Ammon's horn (tissue), 1 donor: ENCODE data around the gene PIP5K1B.
"Not testable (repeated sequence)": the region's sequence is repeated elsewhere in the genome, so short reads cannot be mapped to it uniquely, and the experiment has no call there.

Experiments used
- DNase-seq: peaks from one replicate; pipeline ENCODE4 v3.0.0-alpha.2; 2016; ENCODE audit warnings: low spot score

The PIP5K1B gene

GRCh38 chr9:69029535-69029934 lies 324.5 kb downstream of the PIP5K1B start:
- no peak for DNase-seq

- DNase-seq: no peak
Observed at GRCh38 chr9:69030851-69031645, 326.0 kb downstream of the PIP5K1B start.

- DNase-seq: no peak
Observed at GRCh38 chr9:69034071-69034470, 329.0 kb downstream of the PIP5K1B start.

GRCh38 chr9:69035438-69036308 lies 330.6 kb downstream of the PIP5K1B start, which contains the start of gene FXN:
Gene FXN, plus strand, starts transcription at chr9:69035752. Its CDS starts 31 bp downstream, at chr9:69035783.
- peak; percentile 84 for DNase-seq

GRCh38 chr9:69036309-69036708 lies 331.3 kb downstream of the PIP5K1B start:
- DNase-seq: no peak

- no peak for DNase-seq
Observed at GRCh38 chr9:69036799-69037198, 331.8 kb downstream of the PIP5K1B start.

GRCh38 chr9:69040646-69041045 lies 335.6 kb downstream of the PIP5K1B start:
- DNase-seq: no peak

GRCh38 chr9:69044240-69045219 lies 339.5 kb downstream of the PIP5K1B start:
- no peak for DNase-seq

GRCh38 chr9:69045821-69046220 lies 340.8 kb downstream of the PIP5K1B start:
- DNase-seq: no peak

GRCh38 chr9:69046723-69047122 lies 341.7 kb downstream of the PIP5K1B start:
- no peak for DNase-seq

GRCh38 chr9:69047371-69047770 lies 342.3 kb downstream of the PIP5K1B start:
- DNase-seq: no peak

- DNase-seq: no peak
Observed at GRCh38 chr9:69049094-69049493, 344.1 kb downstream of the PIP5K1B start.

GRCh38 chr9:69050936-69051335 lies 345.9 kb downstream of the PIP5K1B start:
- DNase-seq: not testable (repeated sequence)

GRCh38 chr9:69054989-69055388 lies 349.9 kb downstream of the PIP5K1B start:
- DNase-seq: no peak

- no peak for DNase-seq
Observed at GRCh38 chr9:69056191-69056815, 351.3 kb downstream of the PIP5K1B start.

GRCh38 chr9:69058101-69058500 lies 353.1 kb downstream of the PIP5K1B start:
- DNase-seq: no peak
